HEK293T (cell line): Measurements from ENCODE around the gene PLEK2.

Experiments
- BHLHE40 ChIP-seq: fragments of 450-650 bp; IDR thresholded peaks from 2 replicates; pipeline ENCODE4 v1.6.1; 2016; ENCODE audit warnings: mild to moderate bottlenecking, moderate library complexity, borderline replicate concordance
- ELF4 ChIP-seq: fragments of 450-650 bp; IDR thresholded peaks from 2 replicates; pipeline ENCODE4 v1.6.1; 2017; ENCODE audit warnings: antibody characterized with exemption
- FOXM1 ChIP-seq: fragments of 450-650 bp; IDR thresholded peaks from 2 replicates; pipeline ENCODE4 v1.6.1; 2017; ENCODE audit warnings: mild to moderate bottlenecking, borderline replicate concordance
- HDGF ChIP-seq: fragments of 450-650 bp; IDR thresholded peaks from 2 replicates; pipeline ENCODE4 v1.6.1; 2017; ENCODE audit warnings: antibody characterized with exemption, borderline replicate concordance
- L3MBTL2 ChIP-seq: fragments of 450-650 bp; conservative IDR thresholded peaks from 2 replicates; pipeline ENCODE4 v1.6.1; 2016; ENCODE audit warnings: mild to moderate bottlenecking
- LEF1 ChIP-seq: fragments of 450-650 bp; IDR thresholded peaks from 2 replicates; pipeline ENCODE4 v1.6.1; 2017; ENCODE audit warnings: mild to moderate bottlenecking, borderline replicate concordance
- SP1 ChIP-seq: fragments of 450-650 bp; IDR thresholded peaks from 2 replicates; pipeline ENCODE4 v1.6.1; 2017
- SUZ12 ChIP-seq: fragments of 450-650 bp; IDR thresholded peaks from 2 replicates; pipeline ENCODE4 v1.6.1; 2016; ENCODE audit warnings: mild to moderate bottlenecking
- TARDBP ChIP-seq: fragments of 450-650 bp; IDR thresholded peaks from 2 replicates; pipeline ENCODE4 v1.6.1; 2016

GRCh38 chr14:67389275-67389674 lies 22.7 kb downstream of the PLEK2 start:
- TF ChIP-seq HDGF (no peak), SP1 (no peak), ELF4 (no peak), SUZ12 (no peak), LEF1 (no peak), BHLHE40 (no peak), L3MBTL2 (no peak), FOXM1 (no peak), TARDBP (no peak)
